WI38 (cell line): ENCODE data around the gene KRTAP3-1.

Experiments
- H3K4me3 ChIP-seq: 2 replicates; pipeline ENCODE4 v1.5.1; 2011; ENCODE audit warnings: low read depth, mild to moderate bottlenecking, control low read depth, low read length
- CTCF ChIP-seq: IDR thresholded peaks from 2 replicates; pipeline ENCODE4 v1.5.1; 2012; ENCODE audit warnings: low read depth, mild to moderate bottlenecking, control low read depth, low read length

KRTAP3-1 gene

GRCh38 chr17:41020336-41020735, 11.4 kb upstream of the KRTAP3-1 start:
- no peak for TF ChIP-seq CTCF
- H3K4me3 ChIP-seq = no peak overlapping the region

- TF ChIP-seq CTCF = no peak
- H3K4me3 ChIP-seq = no peak overlapping the region
These were observed 10.5 kb upstream of the KRTAP3-1 start for GRCh38 chr17:41019415-41019814.

GRCh38 chr17:41018541-41018940, 9.6 kb upstream of the KRTAP3-1 start:
- no peak overlapping the region for H3K4me3 ChIP-seq
- no peak for TF ChIP-seq CTCF

- no peak for TF ChIP-seq CTCF
- H3K4me3 ChIP-seq = no peak overlapping the region
These were observed 7.8 kb upstream of the KRTAP3-1 start for GRCh38 chr17:41016578-41017215.

GRCh38 chr17:41015454-41015853, 6.5 kb upstream of the KRTAP3-1 start:
- H3K4me3 ChIP-seq = no peak overlapping the region
- TF ChIP-seq CTCF = no peak

GRCh38 chr17:41013606-41014005, 4.7 kb upstream of the KRTAP3-1 start:
- no peak for TF ChIP-seq CTCF
- no peak overlapping the region for H3K4me3 ChIP-seq

- no peak for TF ChIP-seq CTCF
- H3K4me3 ChIP-seq = no peak overlapping the region
These were observed 4.3 kb upstream of the KRTAP3-1 start for GRCh38 chr17:41013181-41013580.
